Amniotic stem cell (primary cell): ENCODE measurements around the gene ARHGEF17.
A peak's percentile ranks its signal among the peaks of the same experiment; 100 is the strongest.
"Not testable (repeated sequence)": the region's sequence is repeated elsewhere in the genome, so short reads cannot be mapped to it uniquely, and the experiment has no call there.

Experiments
- DNase-seq: peaks from one replicate; lab custom pipeline; 2025; lab: John Stamatoyannopoulos, UW

ARHGEF17 gene

DNA sequence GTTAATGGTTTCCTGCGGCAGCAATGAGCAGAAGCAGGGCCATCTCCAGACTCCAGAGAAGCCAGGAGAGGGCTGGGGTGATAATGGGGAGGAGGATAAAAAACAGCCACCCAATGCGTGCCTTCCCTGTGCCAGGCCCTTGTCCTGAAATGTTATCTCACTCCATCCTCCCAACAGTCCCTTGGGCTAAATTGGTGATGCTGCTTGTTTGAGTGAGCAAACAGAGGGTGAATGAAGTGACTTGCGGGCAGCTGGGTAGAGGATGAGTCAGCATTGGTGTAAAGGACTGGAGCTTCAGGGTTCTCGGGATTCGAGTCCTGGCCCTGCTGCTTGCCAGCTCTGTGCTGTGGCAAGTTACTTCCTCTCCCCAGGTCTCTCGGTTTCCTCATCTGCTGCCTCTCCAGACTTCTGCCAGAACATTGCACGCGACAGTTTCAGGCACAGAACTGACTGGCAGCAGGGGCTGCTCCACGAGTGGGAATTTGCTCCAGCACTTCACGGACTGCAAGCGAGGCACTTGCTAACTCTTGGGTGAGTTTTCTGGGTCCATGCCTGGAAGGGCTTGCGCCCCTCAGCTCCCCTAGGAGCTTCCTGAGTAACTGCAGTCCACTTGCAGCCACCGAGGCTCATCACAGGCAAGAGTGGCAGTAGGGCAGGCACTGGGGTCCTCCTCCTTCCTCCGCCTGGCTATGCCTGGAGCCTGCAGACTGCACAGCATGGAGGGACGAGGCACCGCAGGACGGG, 36.0 kb upstream of the ARHGEF17 start, which contains the start of gene P2RY6:
Gene P2RY6, plus strand, starts transcription at position 403 of the 744 bp plus-strand sequence. CDS start 24,181 bp downstream, outside the sequence.
- peak; percentile 34 for DNase-seq

DNA sequence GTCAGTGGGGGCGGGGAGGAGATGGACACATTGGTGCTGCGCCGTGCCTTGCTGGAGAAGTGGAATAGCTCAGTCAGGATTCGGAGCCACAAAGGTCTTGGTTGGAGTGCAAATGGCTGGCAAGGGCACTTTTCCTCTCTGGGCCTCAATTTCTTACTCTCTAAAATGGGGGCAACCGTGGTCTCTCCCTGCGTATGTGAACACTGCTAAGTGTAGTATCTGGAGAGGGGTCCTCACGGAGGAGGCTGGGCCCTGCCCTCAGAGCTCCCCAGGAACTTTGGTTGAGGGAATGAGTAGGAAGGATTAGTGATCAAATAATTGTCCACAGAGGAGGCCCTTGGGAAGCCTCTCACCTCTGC, 35.4 kb upstream of the ARHGEF17 start:
- DNase-seq: no peak

DNA sequence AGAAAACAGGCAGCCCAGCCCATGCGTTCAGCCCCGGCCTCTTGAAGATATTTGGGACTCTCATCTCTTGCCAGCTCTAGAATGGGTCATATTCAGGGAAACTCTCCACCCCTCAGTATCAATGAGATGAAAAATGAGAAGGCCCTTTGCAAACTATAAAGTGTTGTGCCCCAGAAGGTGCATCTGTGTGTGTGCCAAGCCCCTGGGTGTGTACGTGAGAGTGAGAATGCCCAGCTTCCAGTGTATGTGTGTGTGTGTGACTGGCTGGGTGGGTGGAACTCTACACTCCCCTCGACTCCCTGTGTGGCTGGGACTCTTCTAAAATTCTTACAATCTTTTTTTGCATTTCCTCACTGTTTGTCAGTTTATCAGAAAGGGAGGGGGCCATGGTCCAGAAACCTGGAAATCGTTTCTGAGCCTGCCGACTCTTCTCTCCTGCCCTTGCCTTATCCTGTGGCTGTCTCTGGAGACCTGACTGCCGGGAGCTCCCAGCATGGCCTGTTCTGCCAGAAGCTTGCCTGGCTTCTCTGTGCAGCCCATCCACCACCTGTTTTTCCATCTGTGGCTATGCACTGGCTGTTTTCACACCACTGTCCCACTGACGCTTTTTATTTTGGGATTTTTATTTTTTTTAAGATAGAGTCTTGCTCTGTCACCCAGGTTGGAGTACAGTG, 34.7 kb upstream of the ARHGEF17 start:
- DNase-seq: no peak

DNA sequence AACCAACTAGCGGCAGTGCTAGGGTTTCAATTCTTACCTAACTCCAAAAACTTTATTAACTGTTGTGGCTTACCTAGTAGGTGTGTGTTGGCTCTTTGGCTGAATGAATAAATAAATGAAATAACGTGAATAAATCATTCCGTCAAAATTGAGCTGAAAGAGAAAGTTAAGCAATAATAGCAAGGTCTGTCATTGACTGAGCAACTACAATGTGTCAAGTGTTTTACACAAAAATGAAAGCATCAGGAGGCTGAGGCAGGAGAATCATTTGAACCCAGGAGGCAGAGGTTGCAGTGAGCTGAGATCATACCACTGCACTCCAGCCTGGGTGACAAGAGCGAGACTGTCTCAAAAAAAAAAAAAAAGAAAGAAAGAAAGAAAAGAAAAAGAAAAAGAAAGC, 33.9 kb upstream of the ARHGEF17 start:
- not testable (repeated sequence) for DNase-seq

DNA sequence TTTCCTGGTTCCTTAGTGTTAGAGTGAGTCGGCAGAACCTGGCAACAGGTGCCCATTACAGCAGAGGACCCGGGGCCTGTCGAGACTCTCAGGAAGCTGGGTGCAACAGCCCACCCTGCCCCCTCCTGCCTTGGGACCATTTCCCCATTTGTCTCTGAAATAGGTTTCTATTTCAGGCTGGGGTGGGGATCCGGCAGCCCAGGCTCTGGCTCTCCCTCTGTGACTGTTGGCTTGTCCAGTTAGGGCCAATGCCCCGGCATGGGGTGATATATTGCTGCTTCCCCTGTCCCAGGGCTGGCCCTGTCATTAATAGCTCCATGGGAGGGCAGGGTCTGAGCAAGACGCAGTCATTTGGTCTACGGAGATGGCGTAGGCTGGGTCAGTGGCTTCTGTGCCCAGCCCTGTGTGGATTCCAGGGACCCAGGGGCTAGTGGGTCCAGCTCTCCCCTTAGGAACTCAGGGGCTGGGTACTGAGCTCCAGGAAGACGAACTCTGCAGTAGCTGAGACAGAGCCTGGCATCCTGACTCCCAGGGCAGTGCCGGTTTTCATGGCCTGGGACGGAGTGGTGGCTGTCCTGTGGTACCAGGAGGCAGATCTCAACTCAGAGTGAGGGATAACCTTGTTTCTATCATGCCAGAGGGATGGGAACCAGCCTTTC, 33.2 kb upstream of the ARHGEF17 start:
- no peak for DNase-seq

DNA sequence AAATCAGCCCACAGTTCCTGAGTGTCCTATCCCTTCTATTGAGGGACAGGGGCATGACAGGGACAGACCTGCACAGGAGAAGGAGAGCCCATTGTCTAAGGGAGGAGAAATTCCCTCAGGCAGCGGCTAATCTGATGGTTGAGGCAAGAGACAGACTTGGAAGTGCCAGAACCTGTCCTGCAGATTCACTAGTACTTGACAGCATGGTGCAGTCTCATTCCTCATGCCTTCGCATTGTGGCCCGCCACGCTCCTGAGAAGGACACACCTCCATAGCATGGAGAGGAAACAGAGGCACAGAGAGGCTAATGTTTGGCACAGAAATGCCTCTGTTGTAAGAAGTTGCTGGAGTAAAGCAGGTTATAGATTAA, 32.7 kb upstream of the ARHGEF17 start:
- no peak for DNase-seq

DNA sequence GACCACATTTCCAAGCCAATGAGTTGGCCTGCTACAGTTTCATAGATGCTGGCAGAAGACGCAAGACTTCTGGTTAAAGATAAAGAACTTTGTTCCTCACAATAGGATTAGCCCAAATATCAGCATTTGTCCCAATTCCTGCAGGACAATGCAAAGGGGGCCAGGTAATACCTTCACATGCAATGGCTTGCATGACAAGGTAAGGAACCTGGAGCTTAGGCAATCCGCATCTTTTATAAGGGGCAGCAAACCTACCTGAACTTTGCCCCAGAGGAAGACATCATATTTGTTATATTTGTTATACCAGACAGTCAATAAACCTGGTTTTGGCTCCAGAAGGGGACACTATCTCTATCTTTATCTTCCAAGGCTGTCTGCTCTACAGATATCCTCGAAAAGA, 30.6 kb upstream of the ARHGEF17 start:
- no peak for DNase-seq

DNA sequence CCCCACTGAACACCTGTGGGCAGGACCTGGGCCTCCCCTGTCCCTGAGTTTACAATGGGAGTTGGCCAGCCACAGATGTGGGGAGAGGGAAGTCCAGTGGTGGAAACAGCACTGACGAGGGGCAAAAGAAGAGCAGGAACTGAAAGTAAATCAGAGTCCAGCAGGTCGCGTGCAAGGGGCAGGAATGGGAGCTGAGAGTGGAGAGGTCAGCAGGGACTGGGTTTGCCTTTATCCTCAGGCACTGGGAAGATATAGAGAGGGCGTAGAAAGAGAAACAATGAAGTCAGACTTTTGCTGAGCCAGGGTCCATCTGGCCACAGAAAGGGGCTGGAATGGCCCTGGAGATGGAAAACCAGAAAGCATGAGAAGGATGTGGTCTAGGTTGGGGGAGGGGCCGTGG, 27.4 kb upstream of the ARHGEF17 start:
- DNase-seq: no peak

DNA sequence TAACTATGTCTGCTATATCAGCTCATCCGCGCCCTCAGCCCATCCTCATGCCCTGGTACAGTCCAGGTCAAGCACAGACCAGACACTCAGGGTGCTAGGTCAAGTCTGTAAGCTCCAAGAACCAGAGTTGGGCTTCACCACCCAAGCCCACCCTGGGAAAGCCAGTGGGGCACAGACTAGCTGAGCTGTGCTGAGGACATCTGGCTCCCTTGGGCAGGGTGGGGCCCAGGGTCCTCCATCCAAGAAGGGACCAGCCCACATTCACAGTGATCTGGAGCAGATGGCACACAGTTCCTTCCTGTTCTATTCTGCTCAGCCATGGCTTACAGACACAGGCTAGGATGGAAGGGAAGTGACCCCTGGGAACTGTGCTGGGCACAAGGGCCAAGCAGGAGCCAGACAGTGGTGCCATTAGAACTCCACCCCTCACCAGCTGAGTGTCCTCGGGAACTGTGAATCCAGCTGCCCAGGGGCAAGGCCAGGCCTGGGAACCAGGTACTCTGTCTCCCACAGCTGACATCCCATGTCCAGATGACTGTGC, 26.8 kb upstream of the ARHGEF17 start:
- DNase-seq: no peak

DNA sequence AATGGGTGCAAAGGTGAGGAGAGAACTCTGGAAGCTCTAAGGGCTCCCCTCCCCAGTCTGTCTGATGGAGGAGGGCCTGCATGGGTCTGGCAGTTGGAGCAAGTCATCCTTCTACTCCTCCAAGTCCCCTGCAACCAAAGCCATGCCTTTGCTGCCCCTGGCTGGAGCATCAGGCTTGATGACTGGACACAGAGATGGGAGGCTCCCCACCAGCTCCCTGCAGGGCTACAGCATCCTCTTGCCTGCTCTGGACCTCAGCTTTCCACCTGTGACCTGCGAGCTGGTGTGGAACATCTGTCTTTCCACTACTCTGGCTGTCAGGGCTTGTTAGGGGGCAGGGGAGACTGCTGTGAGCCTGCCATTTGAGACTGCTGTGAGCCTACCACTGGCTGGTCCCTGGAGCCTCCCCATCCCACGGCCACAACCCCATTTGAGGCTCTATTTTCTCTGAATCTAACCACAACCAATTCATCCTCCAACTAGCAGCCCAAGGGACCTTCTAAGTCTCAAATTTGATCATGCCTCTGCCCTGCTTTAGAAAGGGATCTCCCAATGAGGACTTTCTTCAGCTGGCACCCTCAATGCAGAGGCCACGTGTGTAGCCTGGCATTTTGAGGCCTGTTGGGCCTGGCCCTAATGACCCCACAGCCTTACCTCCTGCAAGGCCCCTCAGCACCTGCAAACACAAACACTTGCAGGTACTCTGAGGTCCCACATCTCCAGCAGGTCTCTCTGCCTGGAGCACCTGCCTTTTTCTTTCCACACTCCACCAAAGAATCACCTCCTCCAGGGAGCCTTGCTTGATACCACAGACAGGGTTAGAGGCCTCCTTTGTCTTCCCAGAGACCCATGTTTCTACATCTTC, 26.0 kb upstream of the ARHGEF17 start:
- no peak for DNase-seq

DNA sequence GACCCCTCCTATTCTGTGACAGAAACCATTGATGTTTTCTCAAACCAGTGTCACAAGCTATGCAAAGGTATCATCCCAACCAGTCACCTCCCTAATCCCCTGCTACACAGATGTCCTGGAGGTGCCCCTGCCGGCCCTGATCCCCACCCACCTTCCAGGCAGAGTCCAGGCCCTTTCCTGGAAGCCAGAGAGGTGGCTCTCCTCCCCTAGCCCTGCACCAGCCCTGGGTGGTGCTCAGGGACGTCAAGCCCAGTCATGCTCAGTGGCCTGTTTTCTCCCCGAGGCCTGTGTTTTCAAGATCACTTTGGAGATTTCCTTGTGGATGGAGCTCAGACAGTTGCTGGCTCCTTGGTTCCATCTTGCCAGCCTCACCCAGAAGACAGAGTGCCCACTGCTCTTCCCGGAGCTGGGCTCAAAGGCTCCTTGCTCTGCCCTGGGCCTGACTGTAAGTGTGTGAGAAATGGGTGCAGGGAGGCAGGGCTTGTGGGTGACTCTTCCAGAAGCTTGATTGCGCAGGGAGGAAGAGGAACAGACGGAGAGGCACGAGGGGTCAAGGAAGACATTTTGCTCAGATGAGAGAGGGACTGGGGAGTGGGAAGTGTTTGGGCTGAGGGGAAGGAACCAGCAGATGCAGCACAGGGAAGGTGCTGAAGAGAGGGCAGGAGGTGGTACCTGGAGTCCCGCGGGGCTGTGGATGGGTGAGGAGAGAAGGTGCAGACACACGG, 24.6 kb upstream of the ARHGEF17 start:
- no peak for DNase-seq

DNA sequence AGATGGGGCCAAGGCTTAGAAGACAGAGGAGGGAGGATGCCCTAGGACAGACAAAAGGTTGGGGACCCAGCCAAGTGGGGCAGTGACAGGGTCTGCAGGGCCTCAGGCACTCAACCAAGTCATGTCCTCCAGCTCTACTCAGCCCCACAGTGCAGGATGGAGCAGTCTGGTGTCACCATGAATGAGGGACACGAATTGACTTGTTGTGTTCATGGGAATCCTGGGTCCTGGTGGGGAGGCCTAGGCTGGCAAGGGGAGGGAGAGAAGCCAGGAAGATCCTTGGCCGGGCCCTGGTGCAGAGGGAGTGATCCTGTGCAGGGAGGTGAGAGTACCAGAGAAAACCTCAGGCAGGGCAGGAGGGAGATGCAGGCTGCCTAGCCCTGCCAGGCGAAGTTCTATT, 24.0 kb upstream of the ARHGEF17 start:
- DNase-seq: no peak

DNA sequence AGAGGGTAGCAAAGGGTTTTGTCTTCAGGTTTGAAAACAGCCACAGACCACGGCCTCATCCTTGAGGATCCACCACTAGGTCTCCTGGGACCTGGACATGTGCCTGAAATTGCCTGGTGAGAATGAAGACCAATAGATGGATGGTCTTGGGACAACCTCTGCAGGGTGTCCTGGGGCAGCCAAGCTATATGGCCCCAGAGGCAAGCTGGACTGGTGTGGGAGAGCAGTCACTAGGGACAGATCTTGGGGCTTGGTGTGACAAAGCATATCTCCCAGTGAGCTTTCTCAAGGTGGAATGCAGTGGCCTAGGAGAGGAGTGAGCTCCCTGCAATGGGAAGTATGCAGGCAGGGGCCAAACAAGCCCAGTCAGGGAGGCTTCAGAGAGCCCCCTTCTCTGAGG, 22.4 kb upstream of the ARHGEF17 start:
- no peak for DNase-seq

DNA sequence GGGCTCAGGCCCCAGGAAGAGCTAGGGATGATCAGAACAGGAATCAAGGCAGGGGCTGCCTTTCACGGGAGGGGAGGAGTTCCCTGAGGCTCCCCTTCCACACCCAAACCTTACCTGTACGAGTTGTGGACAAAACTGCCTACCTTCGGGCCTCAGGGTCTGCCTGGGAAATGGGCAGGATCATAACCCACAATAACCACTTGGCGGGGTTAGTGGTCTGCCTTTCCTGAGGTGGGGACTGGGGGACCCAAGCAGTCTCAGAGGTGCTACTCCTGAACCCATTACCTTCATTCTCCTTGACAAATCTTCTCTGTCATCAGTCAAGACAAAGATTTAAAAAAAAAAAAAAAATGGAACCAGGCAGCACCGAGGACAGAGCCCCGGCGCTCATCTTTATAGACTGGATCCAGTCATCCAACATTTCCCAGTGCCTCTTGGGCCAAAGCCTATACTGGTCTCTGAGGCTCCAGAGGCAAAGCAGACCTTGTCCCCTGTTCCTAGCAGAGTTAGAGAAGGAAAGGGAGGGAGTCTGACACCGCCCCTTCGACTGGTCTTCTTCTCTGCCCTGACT, 21.8 kb upstream of the ARHGEF17 start:
- no peak for DNase-seq

DNA sequence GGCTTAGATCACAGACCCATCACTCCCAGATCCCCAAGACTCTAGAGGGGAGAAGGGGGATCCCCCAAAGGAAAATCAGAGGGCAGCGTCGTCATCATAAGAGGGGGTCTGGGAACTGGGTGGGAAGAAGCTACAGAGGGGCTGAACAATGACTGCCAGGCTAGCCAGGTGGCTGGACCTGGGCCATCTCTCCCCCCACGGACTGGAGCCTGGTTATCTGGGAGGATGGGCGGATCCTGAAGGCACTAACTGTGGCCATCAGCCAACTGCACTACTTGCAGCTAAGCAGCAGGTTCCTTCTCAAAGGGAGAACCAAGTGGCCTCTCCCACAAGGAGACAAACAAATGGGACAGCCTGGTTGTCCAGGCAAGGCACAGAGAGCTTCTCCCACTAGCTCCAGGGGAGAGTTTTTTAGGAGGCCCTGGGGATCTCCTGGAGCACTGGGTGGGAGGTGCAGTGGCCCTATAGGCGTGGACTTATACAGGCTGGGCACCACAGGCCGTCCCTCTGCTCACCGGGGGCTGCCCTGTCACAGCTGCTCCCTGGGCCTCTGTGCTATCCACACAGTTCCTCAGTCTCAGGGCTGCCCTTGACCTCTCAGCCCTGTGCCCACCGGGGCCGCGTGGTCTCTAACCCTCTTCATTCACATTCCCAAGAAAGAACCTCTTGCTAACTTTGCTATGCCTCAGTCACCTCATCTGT, 20.5 kb upstream of the ARHGEF17 start:
- DNase-seq: no peak

DNA sequence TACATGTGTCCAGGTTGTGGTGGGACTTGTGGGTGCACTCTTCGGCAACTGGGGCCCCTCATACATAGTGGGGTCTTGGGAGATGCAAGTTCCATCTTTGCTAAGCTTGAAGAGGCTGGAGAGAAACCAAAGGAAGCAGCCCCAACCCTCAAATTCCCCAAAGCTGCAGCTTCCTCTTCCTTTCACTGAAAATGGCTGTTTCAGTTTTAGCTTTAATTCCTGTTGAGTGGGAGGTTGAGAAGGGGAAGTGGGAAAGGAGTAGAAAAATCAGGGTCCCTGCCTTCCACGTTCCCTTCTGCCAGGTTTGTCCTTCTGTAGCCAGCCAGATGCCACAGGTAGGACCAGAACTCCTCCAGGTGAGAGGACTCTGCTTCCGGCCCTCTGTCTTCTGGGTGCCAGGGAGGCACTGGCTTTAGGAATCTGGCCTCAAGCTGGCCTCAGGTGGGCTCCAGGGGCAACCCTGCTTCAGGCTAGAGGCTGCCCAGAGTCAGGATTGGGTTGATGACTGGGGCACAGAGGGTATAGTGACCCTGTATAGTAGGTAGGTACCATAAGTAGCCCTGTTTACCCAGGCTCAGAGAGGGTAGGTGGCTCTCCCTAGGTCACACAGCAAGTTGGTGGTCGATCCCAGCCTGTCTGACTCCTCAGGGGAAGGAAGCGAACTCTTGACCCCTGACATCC, 19.7 kb upstream of the ARHGEF17 start:
- DNase-seq: no peak

DNA sequence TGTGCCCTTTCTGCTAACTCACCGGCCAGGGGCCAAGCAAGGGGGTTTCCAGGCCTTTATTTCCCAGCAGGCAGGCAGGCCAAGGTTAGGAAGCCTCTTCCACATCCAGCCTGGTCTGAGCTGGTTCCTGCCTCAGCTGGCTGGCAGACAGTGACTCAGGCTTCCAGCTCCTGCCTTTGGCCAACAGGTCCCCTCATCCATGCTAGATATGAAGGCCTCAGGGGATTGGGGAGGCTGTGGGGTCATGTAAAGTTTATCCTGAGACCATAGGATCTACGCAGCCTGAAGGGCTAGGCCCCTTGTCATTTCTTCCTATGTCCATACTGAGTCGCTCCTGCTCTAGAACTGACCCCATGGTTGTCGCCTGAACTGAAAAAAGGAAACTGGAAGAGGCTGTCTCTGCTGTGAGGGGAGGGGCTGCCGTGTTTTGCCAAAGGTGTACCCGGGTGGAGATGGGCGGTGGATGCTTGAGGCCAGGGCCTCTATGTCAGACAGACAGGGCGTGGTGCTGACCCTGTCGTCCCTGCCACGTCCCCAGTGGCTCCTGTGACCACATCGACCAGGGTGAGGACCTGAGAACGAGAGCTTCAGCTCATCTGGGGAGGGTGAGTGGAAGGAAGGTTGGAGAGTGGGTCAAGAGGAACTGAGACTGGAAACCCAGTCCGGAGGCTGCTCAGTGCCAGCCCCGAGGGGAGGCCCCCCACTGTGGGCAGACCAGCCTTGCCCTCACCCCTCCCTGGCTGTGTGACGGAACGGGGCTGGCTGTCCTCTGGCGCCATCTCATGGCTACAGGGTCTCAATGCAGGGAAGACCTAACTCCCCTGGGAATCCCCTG, 19.0 kb upstream of the ARHGEF17 start:
- DNase-seq: peak; percentile 21

DNA sequence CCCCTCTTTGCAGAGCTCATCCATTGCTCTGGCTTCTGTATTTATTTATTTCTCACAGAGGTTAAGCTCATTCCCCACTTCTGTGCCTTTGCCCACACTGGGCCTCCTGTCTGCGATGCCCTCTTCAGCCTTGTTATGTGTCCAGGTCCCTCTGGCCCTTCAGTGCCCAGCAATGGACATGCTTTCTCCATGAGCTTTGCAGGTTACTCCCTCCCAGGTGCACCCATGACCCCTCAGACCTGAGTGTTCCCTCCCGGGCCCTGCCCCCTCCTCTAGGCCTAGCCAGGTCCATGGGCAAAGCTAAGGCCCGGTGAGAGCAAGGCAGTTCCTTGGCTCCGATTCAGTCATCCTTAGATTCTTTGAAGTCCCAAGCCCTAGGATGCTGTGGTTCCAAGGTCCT, 17.5 kb upstream of the ARHGEF17 start:
- DNase-seq: no peak

DNA sequence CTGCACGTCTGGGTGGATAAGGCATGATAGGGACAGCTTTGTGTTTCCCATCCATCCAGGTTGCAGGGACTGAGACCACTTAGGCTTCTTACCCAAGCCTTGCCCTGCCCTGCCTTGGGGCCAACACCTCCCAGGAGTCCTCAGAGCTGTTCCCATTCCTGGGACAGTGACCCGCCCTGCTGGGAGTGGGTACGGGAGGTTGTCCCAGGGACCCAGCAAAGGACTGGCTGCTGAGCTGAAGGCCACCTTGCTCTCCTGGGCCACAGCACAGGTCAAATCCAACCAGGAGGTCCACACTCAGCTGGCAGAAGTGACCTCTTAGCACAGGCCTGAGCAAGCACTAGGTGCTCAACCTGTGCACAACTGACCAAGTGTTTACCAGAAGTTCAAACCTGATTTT, 16.9 kb upstream of the ARHGEF17 start:
- DNase-seq: no peak
